A204.1 (cell line): Measurements from ENCODE around the gene GPRC5C.
"Not testable (repeated sequence)": the region's sequence is repeated elsewhere in the genome, so short reads cannot be mapped to it uniquely, and the experiment has no call there.

Experiments
- FAIRE-seq: peaks from 2 replicates; lab custom pipeline; 2012; peaks lifted over from hg19 to GRCh38; lab: Jason Lieb, UNC

GPRC5C gene

GRCh38 chr17:74431568-74432423 lies at the start of gene GPRC5C:
Gene GPRC5C (plus strand): TSS chr17:74432088. CDS start chr17:74439777, 7,689 bp downstream.
- FAIRE-seq = no peak

- FAIRE-seq = no peak
These were observed 48.7 kb upstream of the GPRC5C start for GRCh38 chr17:74383141-74383540.

- FAIRE-seq = no peak
These were observed 46.7 kb upstream of the GPRC5C start for GRCh38 chr17:74385201-74385600.

- no peak for FAIRE-seq
These were observed 45.5 kb upstream of the GPRC5C start for GRCh38 chr17:74386386-74386785.

- FAIRE-seq = no peak
These were observed 44.3 kb upstream of the GPRC5C start for GRCh38 chr17:74387365-74388218.

- no peak for FAIRE-seq
These were observed 42.7 kb upstream of the GPRC5C start for GRCh38 chr17:74389084-74389753.

GRCh38 chr17:74389937-74390679 lies 41.8 kb upstream of the GPRC5C start:
- no peak for FAIRE-seq

- FAIRE-seq = no peak
These were observed 40.9 kb upstream of the GPRC5C start for GRCh38 chr17:74390680-74391653.

- FAIRE-seq = no peak
These were observed 40.1 kb upstream of the GPRC5C start for GRCh38 chr17:74391771-74392170.

- no peak for FAIRE-seq
These were observed 39.0 kb upstream of the GPRC5C start for GRCh38 chr17:74392848-74393247.

- FAIRE-seq = no peak
These were observed 38.4 kb upstream of the GPRC5C start for GRCh38 chr17:74393346-74393942.

GRCh38 chr17:74394275-74394950 lies 37.5 kb upstream of the GPRC5C start:
- no peak for FAIRE-seq

GRCh38 chr17:74394977-74395376 lies 36.9 kb upstream of the GPRC5C start:
- no peak for FAIRE-seq

GRCh38 chr17:74396567-74396966 lies 35.3 kb upstream of the GPRC5C start:
- FAIRE-seq = no peak

GRCh38 chr17:74402048-74402447 lies 29.8 kb upstream of the GPRC5C start:
- FAIRE-seq = no peak

- no peak for FAIRE-seq
These were observed 28.3 kb upstream of the GPRC5C start for GRCh38 chr17:74403512-74404137.

- no peak for FAIRE-seq
These were observed 27.7 kb upstream of the GPRC5C start for GRCh38 chr17:74404218-74404617.

- FAIRE-seq = no peak
These were observed 27.1 kb upstream of the GPRC5C start for GRCh38 chr17:74404789-74405188.

GRCh38 chr17:74405311-74405710 lies 26.6 kb upstream of the GPRC5C start:
- FAIRE-seq = not testable (repeated sequence)
